Ovary (tissue), 3 donors: ENCODE results near the gene APBB2.

Experiments
- CTCF ChIP-seq, 3 donors: fragments of 450-650 bp in 2 of 3; fragments of 200-600 bp in 1 of 3; IDR thresholded peaks; one replicate each; pipeline versions ENCODE4 v1.5.1 to v1.8.0; 2016 to 2022; ENCODE audit warnings: antibody characterized with exemption in 3 of 3, mild to moderate bottlenecking in 1 of 3
- POLR2A ChIP-seq: fragments of 450-650 bp; IDR thresholded peaks from one replicate; pipeline ENCODE4 v1.6.1; 2017; ENCODE audit warnings: antibody characterized with exemption, mild to moderate bottlenecking, moderate library complexity
- donor health status: DM: no; HTN: no; CAD: no.

GRCh38 chr4:41012911-41013310 lies 201.4 kb downstream of the APBB2 start:
- TF ChIP-seq POLR2A (no peak), CTCF (IDR thresholded peaks at IDR 0.05) (no peak)
